B cell (primary cell): Measurements from ENCODE around the gene CDH1.

Source experiments
- CTCF ChIP-seq: fragments of 200-600 bp; IDR thresholded peaks from one replicate; pipeline ENCODE4 v1.8.0; 2022; ENCODE audit warnings: antibody characterized with exemption, mild to moderate bottlenecking
- EZH2 ChIP-seq: IDR thresholded peaks from 2 replicates; pipeline ENCODE4 v1.6.1; 2012; ENCODE audit warnings: borderline replicate concordance, low read depth, mild to moderate bottlenecking, moderate library complexity, low read length; ENCODE audit not compliant: insufficient read depth, poor library complexity, severe bottlenecking

DNA sequence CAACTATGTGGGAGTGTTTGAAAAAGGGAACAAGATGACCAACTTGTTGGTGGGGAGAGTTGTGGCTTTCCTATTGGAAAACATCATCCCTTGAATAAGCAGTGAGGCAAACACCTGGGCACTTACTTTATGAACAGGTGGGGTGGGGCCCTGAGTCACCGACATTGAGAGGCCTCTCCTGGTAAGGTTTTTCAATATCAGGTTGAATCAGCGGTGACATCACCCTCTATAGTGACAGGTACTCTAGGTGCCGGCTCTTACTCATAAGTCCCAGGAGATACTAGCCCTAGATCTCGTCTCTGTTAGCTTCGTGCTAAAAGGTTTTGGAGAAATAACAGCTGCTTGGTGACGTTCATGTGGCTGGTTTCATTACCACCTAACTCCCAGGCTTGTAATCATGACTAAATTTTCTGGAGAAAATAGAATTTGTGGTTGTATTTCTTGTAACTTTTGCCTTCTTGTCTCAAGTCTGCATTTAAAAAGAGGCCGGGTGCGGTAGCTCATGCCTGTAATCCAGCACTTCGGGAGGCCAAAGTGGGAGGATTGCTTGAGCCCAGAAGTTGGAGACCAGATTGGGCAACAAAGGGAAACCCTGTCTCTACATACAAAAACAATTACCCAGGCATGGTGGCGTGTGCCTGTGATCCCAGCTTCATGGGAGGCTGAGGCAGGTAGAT, 19.3 kb downstream of the CDH1 start:
- no peak for TF ChIP-seq CTCF
- no peak for TF ChIP-seq EZH2
